GM12873 (cell line): Measurements from ENCODE around the gene TXNDC15.

Experiments used
- TF ChIP-seq, protein P1 (sequence below): IDR thresholded peaks from 2 replicates; pipeline ENCODE4 v1.5.1; 2012; ENCODE audit warnings: low read depth, mild to moderate bottlenecking, moderate library complexity, low read length, control low read depth; ENCODE audit not compliant: insufficient read depth; ENCODE audit errors: missing control alignments

The TXNDC15 gene

DNA sequence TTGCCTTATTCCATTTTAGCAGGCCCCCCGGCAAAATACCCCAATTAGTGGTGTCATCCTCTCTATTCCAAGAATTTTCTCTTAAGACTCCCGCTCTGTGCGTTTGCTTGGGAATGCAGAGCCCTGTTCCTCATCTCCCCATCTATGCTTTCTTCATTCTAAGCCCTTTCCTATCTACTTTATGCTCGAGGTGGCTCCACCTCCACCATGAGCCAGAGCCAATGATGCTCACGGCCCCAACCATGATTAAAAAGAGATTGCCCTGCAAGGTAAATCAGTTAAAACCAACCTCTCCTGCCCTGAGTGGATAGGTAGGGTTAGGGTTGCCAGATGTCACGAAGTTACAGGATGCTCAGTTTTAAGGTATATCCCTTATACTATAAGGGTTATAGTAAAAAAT, 677 bp upstream of the TXNDC15 start:
- TF ChIP-seq, protein P1, sequence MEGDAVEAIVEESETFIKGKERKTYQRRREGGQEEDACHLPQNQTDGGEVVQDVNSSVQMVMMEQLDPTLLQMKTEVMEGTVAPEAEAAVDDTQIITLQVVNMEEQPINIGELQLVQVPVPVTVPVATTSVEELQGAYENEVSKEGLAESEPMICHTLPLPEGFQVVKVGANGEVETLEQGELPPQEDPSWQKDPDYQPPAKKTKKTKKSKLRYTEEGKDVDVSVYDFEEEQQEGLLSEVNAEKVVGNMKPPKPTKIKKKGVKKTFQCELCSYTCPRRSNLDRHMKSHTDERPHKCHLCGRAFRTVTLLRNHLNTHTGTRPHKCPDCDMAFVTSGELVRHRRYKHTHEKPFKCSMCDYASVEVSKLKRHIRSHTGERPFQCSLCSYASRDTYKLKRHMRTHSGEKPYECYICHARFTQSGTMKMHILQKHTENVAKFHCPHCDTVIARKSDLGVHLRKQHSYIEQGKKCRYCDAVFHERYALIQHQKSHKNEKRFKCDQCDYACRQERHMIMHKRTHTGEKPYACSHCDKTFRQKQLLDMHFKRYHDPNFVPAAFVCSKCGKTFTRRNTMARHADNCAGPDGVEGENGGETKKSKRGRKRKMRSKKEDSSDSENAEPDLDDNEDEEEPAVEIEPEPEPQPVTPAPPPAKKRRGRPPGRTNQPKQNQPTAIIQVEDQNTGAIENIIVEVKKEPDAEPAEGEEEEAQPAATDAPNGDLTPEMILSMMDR = no peak

GRCh38 chr5:134874831-134875655, 872 bp downstream of the TXNDC15 start:
- TF ChIP-seq, protein P1 = no peak

- TF ChIP-seq, protein P1 = no peak
Measured at GRCh38 chr5:134877159-134877558, 3.0 kb downstream of the TXNDC15 start.

GRCh38 chr5:134878403-134878802, 4.2 kb downstream of the TXNDC15 start:
- TF ChIP-seq, protein P1 = no peak

DNA sequence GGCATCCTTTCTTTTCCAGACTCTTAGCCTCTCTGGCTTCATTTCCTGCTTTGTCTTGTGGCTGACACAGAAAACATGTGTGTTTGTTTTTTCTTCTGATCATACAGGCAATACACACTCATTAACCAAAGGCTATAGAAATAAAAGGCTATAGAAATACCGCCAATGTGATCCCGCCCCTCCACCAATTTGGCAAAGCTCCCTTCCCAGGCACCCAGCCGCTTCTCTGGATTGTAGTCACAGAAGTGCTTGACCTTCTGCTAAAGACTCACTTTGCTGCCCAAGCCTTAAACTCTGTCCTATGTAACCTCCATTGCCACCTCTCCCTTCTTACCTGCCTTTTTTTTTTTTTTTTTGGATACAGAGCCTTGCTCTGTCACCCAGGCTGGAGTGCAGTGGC, 5.3 kb downstream of the TXNDC15 start:
- TF ChIP-seq, protein P1 = no peak

DNA sequence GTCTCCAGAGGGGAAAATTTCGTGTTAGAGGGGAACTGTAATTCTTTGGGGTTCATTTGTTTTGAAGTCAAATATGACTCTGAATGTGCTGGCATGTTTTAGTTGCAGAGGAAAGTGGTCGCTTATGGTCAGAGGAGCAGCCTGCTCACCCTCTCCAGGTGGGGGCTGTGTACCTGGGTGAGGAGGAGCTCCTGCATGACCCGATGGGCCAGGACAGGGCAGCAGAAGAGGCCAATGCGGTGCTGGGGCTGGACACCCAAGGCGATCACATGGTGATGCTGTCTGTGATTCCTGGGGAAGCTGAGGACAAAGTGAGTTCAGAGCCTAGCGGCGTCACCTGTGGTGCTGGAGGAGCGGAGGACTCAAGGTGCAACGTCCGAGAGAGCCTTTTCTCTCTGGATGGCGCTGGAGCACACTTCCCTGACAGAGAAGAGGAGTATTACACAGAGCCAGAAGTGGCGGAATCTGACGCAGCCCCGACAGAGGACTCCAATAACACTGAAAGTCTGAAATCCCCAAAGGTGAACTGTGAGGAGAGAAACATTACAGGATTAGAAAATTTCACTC, 13.5 kb downstream of the TXNDC15 start:
- TF ChIP-seq, protein P1 = no peak

DNA sequence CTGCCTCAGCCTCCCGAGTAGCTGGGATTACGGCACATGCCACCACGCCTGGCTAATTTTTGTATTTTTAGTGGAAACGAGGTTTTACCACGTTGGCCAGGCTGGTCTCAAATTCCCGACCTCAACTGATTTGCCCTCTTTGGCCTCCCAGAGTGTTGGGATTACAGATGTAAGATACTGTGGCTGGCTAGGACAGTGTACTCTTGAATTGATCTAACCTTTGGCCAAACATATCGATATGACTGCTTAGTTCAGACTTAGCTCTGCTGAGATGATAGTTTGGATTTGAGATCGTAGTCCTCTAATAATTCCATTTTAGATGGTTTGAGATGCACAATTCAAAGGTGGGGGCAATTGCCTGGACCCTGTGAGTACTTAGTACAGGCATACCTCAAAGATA, 15.2 kb downstream of the TXNDC15 start:
- TF ChIP-seq, protein P1 = no peak
